ENCODE results near the gene BCAR3.
"Not testable (repeated sequence)": the region's sequence is repeated elsewhere in the genome, so short reads cannot be mapped to it uniquely, and the experiment has no call there.

BCAR3 gene

GRCh38 chr1:93686504-93687250 lies 5.0 kb upstream of the BCAR3 start:
- FAIRE-seq, result no peak

GRCh38 chr1:93685918-93686317 lies 4.3 kb upstream of the BCAR3 start:
- no peak for FAIRE-seq

DNA sequence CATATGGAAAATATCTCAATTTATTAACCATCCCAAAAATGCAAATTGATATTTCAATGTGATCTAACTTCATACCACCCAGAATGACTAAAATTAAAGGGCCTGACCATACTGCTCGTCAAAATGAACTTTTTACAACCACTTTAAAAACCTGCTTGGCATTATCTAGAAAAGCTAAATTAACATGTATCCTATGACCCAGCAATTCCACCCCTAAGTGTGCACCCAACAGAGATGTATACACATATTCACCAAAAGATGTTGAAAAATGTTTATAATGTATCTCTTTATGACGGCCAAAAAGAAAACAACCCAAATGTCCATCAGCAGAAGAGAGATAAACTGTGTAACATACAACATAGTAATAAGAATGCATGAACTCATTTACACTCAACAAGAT lies 1.6 kb upstream of the BCAR3 start:
- no peak for FAIRE-seq

DNA sequence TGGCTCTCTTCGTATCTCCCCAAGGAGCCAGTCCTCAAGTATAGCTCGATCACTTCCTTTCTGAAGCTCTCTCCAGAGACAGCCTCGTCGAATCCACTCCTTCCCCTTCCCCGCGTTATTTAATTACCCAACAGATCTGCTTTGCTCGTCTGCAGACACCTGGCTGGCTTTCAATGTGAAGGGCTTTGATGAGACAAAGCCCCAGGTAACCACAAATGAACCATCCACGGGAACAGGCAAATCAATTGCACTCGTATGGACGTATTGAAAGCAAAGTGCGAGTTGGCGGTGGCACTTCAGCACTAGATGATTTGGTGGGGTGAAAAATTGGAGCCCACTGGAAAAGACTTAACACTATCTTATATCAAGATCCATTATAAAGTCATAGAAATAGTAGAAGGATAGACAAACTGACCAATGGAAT lies 364 bp upstream of the BCAR3 start:
- FAIRE-seq, result no peak

DNA sequence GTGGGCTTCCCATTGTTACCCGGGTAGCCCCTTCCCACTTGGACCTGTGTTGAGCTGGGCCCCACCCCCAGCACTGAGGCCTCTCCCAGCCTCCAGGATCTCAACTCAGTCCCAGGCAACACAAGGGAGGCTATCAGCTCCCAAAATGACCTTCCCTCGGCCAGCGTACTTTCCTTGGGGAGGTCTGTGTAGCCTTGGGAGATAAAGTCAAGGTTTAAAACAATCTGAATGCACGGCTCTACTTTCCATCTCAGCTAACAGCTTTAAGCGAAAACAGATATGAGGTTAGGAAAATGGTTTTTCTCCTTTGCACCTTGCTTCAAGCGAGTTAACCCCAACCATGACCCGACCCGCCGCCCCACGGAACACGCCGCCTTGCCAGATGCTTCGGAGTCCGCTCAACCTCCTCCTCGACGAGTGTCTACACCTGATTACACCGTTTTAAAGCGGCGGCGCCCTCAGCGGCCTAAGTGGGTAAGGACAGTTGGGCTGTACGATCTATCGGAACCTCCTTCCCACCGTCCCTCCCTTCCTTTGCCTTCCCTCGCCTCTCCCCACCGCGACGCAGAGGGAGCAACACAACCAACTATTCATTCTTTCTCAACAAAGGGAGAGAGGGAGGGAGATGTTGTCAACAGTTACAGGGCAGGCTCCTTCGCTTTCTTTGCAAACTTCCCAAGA lies 1.1 kb downstream of the BCAR3 start:
- no peak for FAIRE-seq

- no peak for FAIRE-seq
Observed at GRCh38 chr1:93680076-93680419, 1.6 kb downstream of the BCAR3 start.

DNA sequence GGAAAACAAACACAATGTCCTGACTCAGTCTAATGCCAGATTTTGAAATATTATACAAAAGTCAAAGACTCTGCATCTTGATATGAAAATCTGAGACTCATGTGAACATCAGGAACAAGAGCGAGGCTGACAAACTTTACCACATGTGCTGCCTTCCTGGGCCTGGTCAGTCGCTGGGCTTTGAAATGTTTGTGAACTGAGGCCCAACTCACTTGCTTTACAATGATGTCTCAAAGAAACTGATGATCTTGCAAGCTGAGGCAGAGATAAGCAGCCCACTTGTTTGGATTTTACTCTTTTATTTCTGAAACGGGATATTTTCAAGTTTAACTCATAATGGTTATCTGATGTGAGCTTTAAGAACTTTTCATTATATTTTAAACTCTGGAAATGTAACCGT lies 2.1 kb downstream of the BCAR3 start:
- no peak for FAIRE-seq

- FAIRE-seq, result no peak
Observed at GRCh38 chr1:93678946-93679480, 2.6 kb downstream of the BCAR3 start.

GRCh38 chr1:93678491-93678890 lies 3.1 kb downstream of the BCAR3 start:
- FAIRE-seq, result no peak

- no peak for FAIRE-seq
Observed at GRCh38 chr1:93677729-93678128, 3.9 kb downstream of the BCAR3 start.

DNA sequence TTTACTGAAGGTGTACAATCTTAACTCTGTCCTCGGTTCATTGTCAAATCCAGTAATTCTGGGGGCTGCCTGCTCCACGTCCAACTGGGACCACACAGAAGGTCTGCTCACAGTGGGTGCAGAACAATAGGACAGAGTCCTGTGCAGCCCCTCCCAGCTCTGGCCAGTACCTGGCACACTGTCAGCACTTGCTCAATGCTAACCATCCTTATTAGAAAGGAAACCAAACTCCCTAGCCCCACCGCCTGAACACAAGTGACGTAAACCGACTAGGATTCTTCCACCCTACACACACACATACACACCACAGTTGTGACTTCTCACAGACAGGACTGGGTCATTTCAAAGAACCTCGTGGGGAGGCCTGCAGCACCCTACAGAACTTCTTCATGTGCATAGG lies 5.2 kb downstream of the BCAR3 start:
- no peak for FAIRE-seq

- FAIRE-seq, result no peak
Observed at GRCh38 chr1:93675931-93676330, 5.7 kb downstream of the BCAR3 start.

- no peak for FAIRE-seq
Observed at GRCh38 chr1:93675271-93675670, 6.4 kb downstream of the BCAR3 start.

DNA sequence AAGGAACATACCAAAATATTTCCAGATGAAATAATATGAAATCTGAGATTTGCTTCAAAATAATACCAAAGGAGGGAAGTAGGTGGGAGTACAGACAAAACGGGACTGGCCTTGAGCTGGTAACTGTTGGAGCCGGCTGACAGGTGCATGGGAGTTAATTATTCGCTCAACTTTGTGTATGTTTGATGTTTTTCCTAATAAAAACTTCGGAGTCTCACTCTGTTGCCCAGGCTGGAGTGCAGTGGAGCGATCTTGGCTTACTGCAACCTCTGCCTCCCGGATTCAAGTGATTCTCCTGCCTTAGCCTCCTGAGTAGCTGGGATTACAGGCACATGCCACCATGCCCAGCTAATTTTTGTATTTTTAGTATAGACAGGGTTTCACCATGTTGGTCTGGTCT lies 7.6 kb downstream of the BCAR3 start:
- not testable (repeated sequence) for FAIRE-seq

DNA sequence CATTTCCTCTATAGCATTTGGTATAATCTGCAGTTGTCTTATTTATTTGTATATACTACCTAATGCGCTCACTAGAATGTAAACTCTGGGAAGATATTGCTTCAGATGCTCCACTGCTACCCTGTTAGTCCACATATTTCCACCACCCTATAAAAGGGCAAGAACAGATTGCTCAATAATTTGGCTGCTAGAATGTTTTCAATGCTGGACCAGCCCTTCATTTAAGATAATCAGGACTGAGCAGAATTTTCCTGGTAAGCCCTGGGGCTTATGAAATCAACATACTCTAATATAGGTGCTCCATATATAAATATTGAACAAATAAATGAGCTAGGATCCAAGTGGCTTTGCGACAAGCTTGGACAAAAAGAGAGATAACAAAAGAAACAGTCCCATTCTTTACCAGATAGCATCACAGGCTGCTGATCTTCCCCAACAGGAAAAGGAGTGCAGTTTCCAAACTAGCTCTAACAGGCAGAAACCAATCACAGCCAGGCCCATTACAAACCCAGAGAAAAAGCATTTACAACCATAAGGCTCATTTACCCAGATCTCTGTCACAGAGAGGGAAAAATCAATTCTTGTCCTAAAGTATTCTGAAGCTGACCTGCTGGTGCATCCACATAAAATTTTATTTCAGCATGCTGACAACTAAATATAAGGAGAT lies 8.3 kb downstream of the BCAR3 start:
- no peak for FAIRE-seq

DNA sequence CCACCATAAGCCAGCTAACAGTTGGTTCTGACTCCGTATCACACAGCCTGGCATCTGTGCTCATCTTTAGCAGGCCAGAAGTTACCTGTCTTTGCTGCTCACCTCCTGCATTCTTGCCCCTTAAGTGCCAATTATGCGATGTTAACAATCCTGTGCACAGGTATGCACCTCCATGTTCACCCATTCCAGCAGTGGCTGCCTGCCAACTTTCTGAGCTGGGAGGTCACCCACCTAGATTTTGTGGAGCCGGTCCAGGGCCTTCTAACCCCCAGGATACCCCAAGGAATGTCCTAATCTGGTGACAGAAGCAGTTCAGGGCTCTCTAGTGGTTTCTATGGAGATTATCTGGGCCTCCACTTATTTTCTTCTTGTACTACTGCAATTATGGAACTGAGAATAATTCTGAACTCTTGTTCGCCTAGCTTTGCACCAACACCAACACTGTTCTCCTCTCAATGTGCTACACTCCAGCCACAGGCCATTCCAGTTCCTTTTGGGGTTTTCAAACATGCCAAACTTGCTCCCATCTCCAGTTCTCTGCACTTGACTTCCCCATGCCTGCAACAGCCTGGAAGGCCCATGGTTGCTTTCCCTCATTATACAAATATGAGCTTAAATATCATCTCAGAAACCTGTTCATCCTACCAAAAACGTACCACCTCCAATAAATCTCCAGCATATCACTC lies 9.0 kb downstream of the BCAR3 start:
- FAIRE-seq, result no peak

- FAIRE-seq, result no peak
Observed at GRCh38 chr1:93672069-93672468, 9.6 kb downstream of the BCAR3 start.

GRCh38 chr1:93671099-93671621 lies 10.5 kb downstream of the BCAR3 start:
- no peak for FAIRE-seq

DNA sequence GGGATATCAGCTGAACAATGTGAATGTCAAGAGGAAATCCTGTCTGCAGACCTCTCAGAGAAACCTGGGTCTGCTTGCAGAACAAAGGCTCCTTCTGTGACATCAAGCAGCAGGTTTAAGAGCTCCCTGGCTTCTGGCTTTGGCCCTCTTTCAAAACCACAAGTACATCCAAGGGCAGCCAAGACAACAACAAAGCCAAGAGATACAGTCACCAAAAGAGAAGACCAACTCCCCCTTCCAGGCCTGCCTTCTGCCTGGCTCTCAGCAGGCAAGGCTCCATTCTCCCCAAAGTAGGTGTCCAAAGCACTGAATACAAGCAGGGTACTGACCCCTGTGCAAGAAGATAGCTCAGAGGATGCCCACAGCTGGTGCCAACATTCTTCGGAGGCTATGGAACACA lies 11.5 kb downstream of the BCAR3 start:
- FAIRE-seq, result no peak

DNA sequence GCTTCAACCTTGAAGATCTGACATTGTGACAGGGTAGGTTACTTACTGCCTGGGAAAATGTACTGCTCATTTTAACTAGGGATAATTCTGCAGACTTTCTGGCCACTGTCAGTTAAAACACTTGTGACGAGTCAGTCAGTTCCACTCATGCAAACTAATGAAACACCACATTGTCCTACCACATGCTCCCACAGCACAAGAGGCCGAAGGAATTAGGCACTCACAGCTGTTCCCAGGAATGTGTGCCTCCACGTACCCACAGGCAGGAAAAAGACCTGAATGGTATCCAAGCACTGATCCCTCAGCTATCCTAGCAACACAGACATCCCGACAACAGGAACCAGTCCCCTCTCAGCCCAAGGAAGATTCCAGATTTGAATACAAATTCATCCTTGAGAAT lies 12.3 kb downstream of the BCAR3 start:
- no peak for FAIRE-seq

DNA sequence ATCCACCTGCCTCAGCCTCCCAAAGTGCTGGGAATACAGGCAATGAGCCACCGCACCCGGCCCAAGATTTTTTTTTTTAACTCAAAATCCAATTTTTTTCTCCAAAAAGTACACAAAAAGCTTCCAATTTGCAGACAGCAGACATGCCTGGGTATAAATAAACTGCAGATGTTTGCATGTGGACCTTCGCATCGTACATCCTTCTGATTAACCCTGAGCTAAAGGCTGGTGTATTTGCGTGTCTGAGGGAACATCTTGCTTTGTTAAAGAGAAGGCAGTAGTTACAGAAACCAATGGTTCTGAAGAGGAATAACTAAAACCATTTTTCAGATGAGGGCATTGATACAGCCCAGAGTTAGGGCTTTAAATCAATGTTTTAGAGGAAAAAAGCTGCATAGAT lies 12.7 kb downstream of the BCAR3 start:
- FAIRE-seq, result no peak

DNA sequence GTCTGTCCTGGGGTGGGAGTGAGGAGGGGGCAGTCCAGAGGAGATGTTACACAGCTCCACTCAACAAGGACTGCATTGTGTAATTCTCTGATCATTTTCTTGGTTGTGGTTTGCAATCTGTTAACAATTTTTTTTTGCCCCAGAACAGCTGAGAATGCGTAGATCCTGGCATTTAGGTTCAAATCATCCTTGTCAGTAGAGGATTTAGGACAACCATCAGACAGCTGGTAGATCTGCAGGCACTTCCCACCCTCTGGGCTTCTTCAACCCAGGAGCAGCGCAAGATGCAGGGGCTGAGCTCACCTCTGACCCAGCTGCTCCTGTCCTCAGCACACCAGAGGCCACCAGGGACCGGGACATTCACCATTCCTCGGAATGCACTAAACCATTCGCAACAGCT lies 13.5 kb downstream of the BCAR3 start:
- FAIRE-seq, result no peak

DNA sequence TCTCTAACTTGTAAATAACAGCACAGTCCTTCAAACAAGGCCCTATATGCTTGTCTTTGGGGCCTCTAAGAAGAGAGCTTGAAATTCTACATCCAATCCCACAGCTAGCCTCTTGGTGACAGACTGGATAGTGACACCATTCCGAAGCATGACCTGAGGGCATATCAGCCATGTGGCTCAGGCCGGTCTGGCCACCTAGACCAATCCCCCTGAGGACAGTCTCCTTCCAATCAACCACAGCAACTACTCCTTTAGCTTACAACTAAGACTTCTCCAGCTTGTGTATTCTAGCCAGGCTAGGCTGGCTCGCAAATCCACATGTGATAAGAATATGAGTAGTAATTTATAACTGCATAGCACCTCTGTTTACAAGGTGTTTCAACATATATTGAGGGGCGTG lies 14.0 kb downstream of the BCAR3 start:
- no peak for FAIRE-seq

Data from A204.1 (cell line).